Skeletal muscle cell (primary cell): Measurements from ENCODE around the gene TBC1D22A.
"Not testable (repeated sequence)": the region's sequence is repeated elsewhere in the genome, so short reads cannot be mapped to it uniquely, and the experiment has no call there.

ENCODE experiments used
- DNase-seq: peaks from one replicate; pipeline ENCODE4 v3.0.0-alpha.2; 2010; ENCODE audit warnings: low read depth
- H3K4me3 ChIP-seq: 2 replicates; pipeline ENCODE4 v1.5.1; 2011; ENCODE audit warnings: low read depth, mild to moderate bottlenecking, control low read depth, low read length, moderate library complexity

Gene TBC1D22A

GRCh38 chr22:47165338-47166032 lies 403.0 kb downstream of the TBC1D22A start:
- no peak for DNase-seq

GRCh38 chr22:47166033-47166404 lies 403.6 kb downstream of the TBC1D22A start:
- no peak overlapping the region for H3K4me3 ChIP-seq
- no peak for DNase-seq

More at GRCh38 chr22:47165338-47166032, 403.0 kb downstream of the TBC1D22A start:
- no peak overlapping the region for H3K4me3 ChIP-seq

- H3K4me3 ChIP-seq: no peak overlapping the region
- no peak for DNase-seq
Measured at GRCh38 chr22:47166446-47167016, 404.1 kb downstream of the TBC1D22A start.

- DNase-seq: no peak
- H3K4me3 ChIP-seq: no peak overlapping the region
Measured at GRCh38 chr22:47167056-47167455, 404.6 kb downstream of the TBC1D22A start.

GRCh38 chr22:47167921-47168320 lies 405.5 kb downstream of the TBC1D22A start:
- H3K4me3 ChIP-seq, DNase-seq: not testable (repeated sequence)

- H3K4me3 ChIP-seq: no peak overlapping the region
- DNase-seq: no peak
Measured at GRCh38 chr22:47168441-47168840, 406.0 kb downstream of the TBC1D22A start.

- no peak overlapping the region for H3K4me3 ChIP-seq
- no peak for DNase-seq
Measured at GRCh38 chr22:47168900-47169800, 406.7 kb downstream of the TBC1D22A start.

GRCh38 chr22:47169801-47170140 lies 407.3 kb downstream of the TBC1D22A start:
- H3K4me3 ChIP-seq: no peak overlapping the region
- no peak for DNase-seq

GRCh38 chr22:47170511-47171440 lies 408.3 kb downstream of the TBC1D22A start:
- H3K4me3 ChIP-seq, DNase-seq: not testable (repeated sequence)

- DNase-seq: no peak
- no peak overlapping the region for H3K4me3 ChIP-seq
Measured at GRCh38 chr22:47171441-47172221, 409.2 kb downstream of the TBC1D22A start.

GRCh38 chr22:47172771-47173534 lies 410.5 kb downstream of the TBC1D22A start:
- no peak overlapping the region for H3K4me3 ChIP-seq
- DNase-seq: no peak

GRCh38 chr22:47173535-47174021 lies 411.1 kb downstream of the TBC1D22A start:
- H3K4me3 ChIP-seq: no peak overlapping the region
- no peak for DNase-seq

GRCh38 chr22:47174096-47174495 lies 411.6 kb downstream of the TBC1D22A start:
- no peak for DNase-seq
- no peak overlapping the region for H3K4me3 ChIP-seq

- no peak for DNase-seq
- H3K4me3 ChIP-seq: no peak overlapping the region
Measured at GRCh38 chr22:47174671-47175112, 412.2 kb downstream of the TBC1D22A start.

GRCh38 chr22:47175151-47176025 lies 412.9 kb downstream of the TBC1D22A start:
- DNase-seq: peak; percentile 20
- no peak overlapping the region for H3K4me3 ChIP-seq

- no peak for DNase-seq
- no peak overlapping the region for H3K4me3 ChIP-seq
Measured at GRCh38 chr22:47176026-47176389, 413.6 kb downstream of the TBC1D22A start.
